HG03442 (cell line): ENCODE results near the gene PF4V1.
"Not testable (repeated sequence)": the region's sequence is repeated elsewhere in the genome, so short reads cannot be mapped to it uniquely, and the experiment has no call there.

ENCODE experiments used
- ATAC-seq: cut with Tn5 transposase; IDR thresholded peaks from one replicate; pipeline ENCODE4 v1.9.1; 2021; ENCODE audit warnings: mild to moderate bottlenecking, moderate library complexity; ENCODE audit not compliant: unreplicated experiment

PF4V1 gene

GRCh38 chr4:73869130-73870055, 16.3 kb downstream of the PF4V1 start, which contains the start of gene CXCL1:
TSS of gene CXCL1 (plus strand) at chr4:73869393. CDS start at chr4:73869471, 78 bp downstream.
- ATAC-seq: no peak

GRCh38 chr4:73870260-73870659, 17.2 kb downstream of the PF4V1 start:
- no peak for ATAC-seq

GRCh38 chr4:73870768-73871167, 17.7 kb downstream of the PF4V1 start:
- ATAC-seq: no peak

- no peak for ATAC-seq
Observed at GRCh38 chr4:73871511-73872310, 18.6 kb downstream of the PF4V1 start.

GRCh38 chr4:73872316-73873108, 19.4 kb downstream of the PF4V1 start:
- ATAC-seq: no peak

GRCh38 chr4:73874386-73874785, 21.3 kb downstream of the PF4V1 start:
- ATAC-seq: no peak

GRCh38 chr4:73875401-73875800, 22.3 kb downstream of the PF4V1 start:
- no peak for ATAC-seq

GRCh38 chr4:73883306-73883705, 30.2 kb downstream of the PF4V1 start:
- no peak for ATAC-seq

- ATAC-seq: no peak
Observed at GRCh38 chr4:73885574-73886267, 32.6 kb downstream of the PF4V1 start.

GRCh38 chr4:73891326-73891725, 38.2 kb downstream of the PF4V1 start:
- ATAC-seq: no peak

GRCh38 chr4:73891739-73892405, 38.8 kb downstream of the PF4V1 start:
- no peak for ATAC-seq

GRCh38 chr4:73892966-73893365, 39.9 kb downstream of the PF4V1 start:
- ATAC-seq: no peak

- no peak for ATAC-seq
Observed at GRCh38 chr4:73894001-73894400, 40.9 kb downstream of the PF4V1 start.

- no peak for ATAC-seq
Observed at GRCh38 chr4:73895201-73896175, 42.4 kb downstream of the PF4V1 start.

- ATAC-seq: no peak
Observed at GRCh38 chr4:73896416-73896815, 43.3 kb downstream of the PF4V1 start.

GRCh38 chr4:73897380-73898136, 44.5 kb downstream of the PF4V1 start:
- no peak for ATAC-seq

GRCh38 chr4:73899338-73899737, 46.2 kb downstream of the PF4V1 start:
- ATAC-seq: not testable (repeated sequence)

GRCh38 chr4:73901031-73901430, 47.9 kb downstream of the PF4V1 start:
- no peak for ATAC-seq
